Fibroblast of peridontal ligament (primary cell): ENCODE measurements around the gene PCDHGB1.
"Not testable (repeated sequence)": the region's sequence is repeated elsewhere in the genome, so short reads cannot be mapped to it uniquely, and the experiment has no call there.

ENCODE experiments used
- DNase-seq: peaks from one replicate; pipeline ENCODE4 v3.0.0-alpha.2; 2010; ENCODE audit errors: extremely low read depth

PCDHGB1 gene

GRCh38 chr5:141345327-141345726 is 4.6 kb upstream of the PCDHGB1 start:
- no peak for DNase-seq

- DNase-seq = not testable (repeated sequence)
These were observed 3.9 kb upstream of the PCDHGB1 start for GRCh38 chr5:141346017-141346416.

GRCh38 chr5:141351591-141351990 is 1.7 kb downstream of the PCDHGB1 start:
- DNase-seq = no peak

GRCh38 chr5:141354900-141355469 is 5.1 kb downstream of the PCDHGB1 start, which contains the start of gene PCDHGA4:
Gene PCDHGA4 (plus strand): TSS chr5:141355021. CDS start chr5:141355108, 87 bp downstream.
- peak; percentile 60 for DNase-seq

GRCh38 chr5:141355641-141356040 is 5.7 kb downstream of the PCDHGB1 start:
- no peak for DNase-seq

- no peak for DNase-seq
These were observed 6.2 kb downstream of the PCDHGB1 start for GRCh38 chr5:141356133-141356532.

GRCh38 chr5:141356950-141357349 is 7.1 kb downstream of the PCDHGB1 start:
- no peak for DNase-seq

- DNase-seq = peak; percentile 57
These were observed 10.0 kb downstream of the PCDHGB1 start, which contains the start of gene PCDHGB2 for GRCh38 chr5:141359790-141360426. Gene PCDHGB2 (plus strand): TSS chr5:141359994. CDS start chr5:141360136, 142 bp downstream.

- DNase-seq = no peak
These were observed 10.8 kb downstream of the PCDHGB1 start for GRCh38 chr5:141360685-141361084.

GRCh38 chr5:141362719-141363118 is 12.8 kb downstream of the PCDHGB1 start:
- no peak for DNase-seq

- DNase-seq = no peak
These were observed 14.2 kb downstream of the PCDHGB1 start, which contains the start of gene PCDHGA5 for GRCh38 chr5:141363952-141364660. Gene PCDHGA5 (plus strand): TSS chr5:141364162. CDS start chr5:141364331, 169 bp downstream.

- DNase-seq = no peak
These were observed 16.4 kb downstream of the PCDHGB1 start for GRCh38 chr5:141366016-141366896.

GRCh38 chr5:141369994-141370848 is 20.3 kb downstream of the PCDHGB1 start, which contains the start of gene PCDHGB3:
Gene PCDHGB3 (plus strand): TSS chr5:141370242. CDS start chr5:141370395, 153 bp downstream.
- DNase-seq = peak; percentile 38

GRCh38 chr5:141371572-141372475 is 21.9 kb downstream of the PCDHGB1 start:
- no peak for DNase-seq

- DNase-seq = peak; percentile 49
These were observed 23.9 kb downstream of the PCDHGB1 start, which contains the start of gene PCDHGA6 for GRCh38 chr5:141373673-141374317. Gene PCDHGA6 (plus strand): TSS chr5:141373891. CDS start chr5:141374084, 193 bp downstream.

GRCh38 chr5:141374627-141375026 is 24.7 kb downstream of the PCDHGB1 start:
- DNase-seq = no peak

GRCh38 chr5:141375444-141376155 is 25.7 kb downstream of the PCDHGB1 start:
- not testable (repeated sequence) for DNase-seq
